Measurements from ENCODE around the gene HERPUD1.
A peak's percentile ranks its signal among the peaks of the same experiment; 100 is the strongest.

Gene HERPUD1

DNA sequence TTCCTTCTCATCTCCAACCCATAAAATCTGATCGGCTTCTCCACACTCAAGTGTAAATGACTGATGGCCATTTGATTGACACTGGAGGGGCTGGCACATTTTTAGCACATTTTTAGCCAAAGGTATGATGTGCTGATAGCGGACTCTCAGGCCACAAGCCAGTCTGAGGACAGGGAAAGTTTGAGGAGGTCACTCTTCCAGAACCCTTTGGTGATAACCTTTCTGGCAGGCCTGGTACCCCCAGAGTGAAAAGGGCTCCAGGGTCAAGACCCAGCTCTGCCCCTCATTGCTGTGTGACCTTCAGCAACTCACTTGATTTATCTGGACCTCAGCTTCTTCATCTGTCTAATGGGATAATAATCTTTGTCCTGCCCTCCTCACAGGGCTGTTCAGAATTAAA is 55.8 kb downstream of the HERPUD1 start:
- H3K9me3 ChIP-seq (ENCODE audit: insufficient read depth, low read depth, low read length): peaks cover 3% of the 10 kb centered on the region

DNA sequence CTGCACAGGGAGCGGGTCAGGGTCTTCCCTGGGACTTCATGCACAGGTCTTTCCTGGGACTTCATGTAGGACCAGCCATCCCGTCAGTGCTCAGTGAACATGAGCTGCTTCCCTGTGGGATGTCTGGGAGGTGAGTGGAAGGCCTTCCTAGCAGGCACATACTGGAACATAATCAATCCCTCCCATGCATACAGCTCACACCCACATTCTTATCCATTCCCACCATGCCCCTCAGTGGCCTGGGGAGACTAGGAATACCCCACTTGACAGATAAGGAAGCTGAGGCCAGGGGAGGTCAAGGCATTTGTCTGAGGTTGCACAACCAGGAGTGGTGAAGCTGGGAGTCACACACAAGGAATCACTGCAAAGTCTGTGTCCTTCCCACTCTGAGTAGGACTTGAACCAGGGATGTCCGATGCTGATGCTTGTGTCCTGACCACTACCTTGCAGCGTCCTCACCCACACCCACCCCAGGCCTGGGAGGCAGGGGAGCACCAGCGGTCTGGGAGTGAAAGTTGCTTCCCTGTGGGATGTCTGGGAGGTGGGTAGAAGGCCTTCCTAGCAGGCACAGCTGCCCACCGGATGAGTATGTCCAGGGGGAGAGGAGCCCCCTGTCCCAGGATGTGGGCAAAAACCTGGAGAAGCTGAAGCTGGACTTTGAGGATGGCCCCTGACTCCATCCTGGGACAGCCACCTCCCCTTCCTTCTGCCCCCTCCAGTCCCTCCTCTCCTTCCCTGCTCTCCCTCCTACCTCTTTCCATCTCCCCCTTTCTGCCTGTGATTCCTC is 56.4 kb downstream of the HERPUD1 start:
- Histone ChIP-seq H4K91ac (ENCODE audit: low read depth, low read length) (no peak overlapping the region), H2BK120ac (ENCODE audit: insufficient read depth, low read length, poor library complexity) (no peak overlapping the region), H3K36me3 (ENCODE audit: control insufficient read depth in 1 of 2, insufficient read depth in 2 of 2, low read length in 2 of 2) (no peaks in the 10 kb centered on the region), H3K23ac (ENCODE audit: low read length) (no peak overlapping the region), H3K4me2 (ENCODE audit: low read length) (no peak overlapping the region), H3K4ac (ENCODE audit: low read depth, low read length) (no peak overlapping the region), H3K27me3 (ENCODE audit: insufficient read depth, low read length) (peaks cover 32% of the 10 kb centered on the region), H3K27ac (ENCODE audit: low read depth, low read length) (no peak overlapping the region), H3K18ac (ENCODE audit: low read length) (no peak overlapping the region), H3K4me3 (ENCODE audit: low read depth, low read length) (no peak overlapping the region), H2AK5ac (ENCODE audit: low read length) (no peak overlapping the region), H3K79me2 (ENCODE audit: control insufficient read depth, insufficient read depth, low read length, poor library complexity) (no peaks in the 10 kb centered on the region), H2BK5ac (ENCODE audit: low read depth, low read length, poor library complexity) (no peak overlapping the region), H4K12ac (ENCODE audit: low read depth, low read length) (no peak overlapping the region), H3K4me1 (ENCODE audit: control insufficient read depth in 1 of 2, insufficient read depth in 2 of 2, low read length in 2 of 2) (peaks cover 2 to 6% of the 10 kb centered on the region in 2 experiments), H3K9ac (ENCODE audit: low read length) (no peak overlapping the region), H4K8ac (ENCODE audit: low read depth, low read length) (no peak overlapping the region), H2BK12ac (ENCODE audit: low read length) (no peak overlapping the region), H3K14ac (ENCODE audit: low read length) (no peak overlapping the region), H3K79me1 (ENCODE audit: low read length) (no peaks in the 10 kb centered on the region), H3K9me3 (ENCODE audit: insufficient read depth, low read depth, low read length) (peaks cover 3% of the 10 kb centered on the region), H2AFZ (ENCODE audit: insufficient read depth, low read length, poor library complexity) (no peak overlapping the region)
- no peak for DNase-seq
- WGBS (ENCODE audit: extremely low coverage, insufficient coverage, insufficient read length): no CpG with 5 or more reads among the region's 6 CpGs

More for the DNA sequence above, 55.8 kb downstream of the HERPUD1 start:
- no peak overlapping the region for H2BK5ac ChIP-seq (ENCODE audit: low read depth, low read length, poor library complexity)
- no peak overlapping the region for H3K9ac ChIP-seq (ENCODE audit: low read length)
- H3K18ac ChIP-seq (ENCODE audit: low read length): no peak overlapping the region
- H3K4me2 ChIP-seq (ENCODE audit: low read length): no peak overlapping the region
- no peak overlapping the region for H3K27ac ChIP-seq (ENCODE audit: low read depth, low read length)
- no CpG with 5 or more reads among the region's 2 CpGs for whole genome bisulfite sequencing (ENCODE audit: extremely low coverage, insufficient coverage, insufficient read length)
- no peak overlapping the region for H3K4me3 ChIP-seq (ENCODE audit: low read depth, low read length)
- no peak overlapping the region for H2AFZ ChIP-seq (ENCODE audit: insufficient read depth, low read length, poor library complexity)
- no peak overlapping the region for H4K8ac ChIP-seq (ENCODE audit: low read depth, low read length)
- peaks cover 2 to 6% of the 10 kb centered on the region in 2 experiments for H3K4me1 ChIP-seq (ENCODE audit: control insufficient read depth in 1 of 2, insufficient read depth in 2 of 2, low read length in 2 of 2)
- no peak overlapping the region for H2AK5ac ChIP-seq (ENCODE audit: low read length)
- H3K4ac ChIP-seq (ENCODE audit: low read depth, low read length): no peak overlapping the region
- H2BK120ac ChIP-seq (ENCODE audit: insufficient read depth, low read length, poor library complexity): no peak overlapping the region
- peaks cover 32% of the 10 kb centered on the region for H3K27me3 ChIP-seq (ENCODE audit: insufficient read depth, low read length)
- no peak overlapping the region for H2BK12ac ChIP-seq (ENCODE audit: low read length)
- H3K36me3 ChIP-seq (ENCODE audit: control insufficient read depth in 1 of 2, insufficient read depth in 2 of 2, low read length in 2 of 2): no peaks in the 10 kb centered on the region
- no peaks in the 10 kb centered on the region for H3K79me2 ChIP-seq (ENCODE audit: control insufficient read depth, insufficient read depth, low read length, poor library complexity)
- no peaks in the 10 kb centered on the region for H3K79me1 ChIP-seq (ENCODE audit: low read length)
- no peak overlapping the region for H3K23ac ChIP-seq (ENCODE audit: low read length)
- H4K91ac ChIP-seq (ENCODE audit: low read depth, low read length): no peak overlapping the region
- no peak for DNase-seq
- H4K12ac ChIP-seq (ENCODE audit: low read depth, low read length): no peak overlapping the region
- no peak overlapping the region for H3K14ac ChIP-seq (ENCODE audit: low read length)

DNA sequence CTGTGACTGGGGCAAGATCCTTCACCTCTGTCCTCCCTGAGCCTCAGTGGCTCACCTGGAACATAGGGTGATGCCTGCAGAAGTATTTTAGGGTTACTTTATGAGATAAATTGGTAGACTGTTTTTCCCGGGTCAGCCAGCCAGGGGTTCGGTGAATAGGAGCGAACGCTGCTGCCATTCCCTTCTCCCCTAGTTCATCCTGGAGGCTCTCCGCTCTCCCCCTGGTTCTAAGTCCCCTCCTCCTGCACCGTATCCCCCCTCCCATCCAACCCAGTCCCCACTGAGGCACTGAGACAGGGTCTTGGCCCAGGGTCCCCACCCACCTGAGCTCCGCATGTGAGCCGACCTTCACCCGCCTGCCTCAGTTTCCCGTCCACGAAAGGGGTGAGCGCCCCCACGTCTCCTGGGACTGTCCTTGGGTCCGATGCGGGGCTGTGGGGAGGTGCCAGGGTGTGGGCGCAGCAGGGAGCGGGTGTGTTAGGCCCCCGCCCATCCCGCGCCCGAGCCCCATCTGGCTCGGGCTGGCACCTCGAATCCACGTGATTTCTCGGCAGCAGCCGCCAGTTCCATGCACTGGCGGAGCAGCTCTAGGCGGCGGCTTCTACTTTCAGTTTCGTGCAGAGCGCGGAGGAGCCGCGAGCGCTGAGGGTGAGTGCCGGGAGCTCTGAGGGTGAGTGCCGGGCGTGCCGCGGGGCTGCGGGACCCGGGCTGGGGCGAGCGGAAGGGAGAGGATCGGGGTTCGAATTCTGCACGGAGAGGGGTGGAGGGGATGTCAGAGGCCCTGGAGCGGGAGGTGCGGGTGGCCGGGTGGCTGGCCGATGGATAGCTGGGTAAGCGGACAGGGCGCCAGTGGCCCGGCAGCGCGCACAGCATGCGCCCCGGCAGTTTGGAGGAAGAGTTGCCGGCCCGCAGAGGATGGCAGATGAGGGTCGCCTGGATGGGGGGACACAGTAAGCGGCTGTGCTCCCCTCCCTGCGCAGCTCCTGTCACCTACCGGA is 57.3 kb downstream of the HERPUD1 start, which contains the start of gene NLRC5:
NLRC5 (plus strand) TSS at position 610 of the 998 bp plus-strand sequence. CDS start 31,156 bp downstream, outside the sequence.
- H3K27me3 ChIP-seq (ENCODE audit: insufficient read depth, low read length): peaks cover 32% of the 10 kb centered on the region
- peak within 1 kb of the TSS; percentile 22 for H4K12ac ChIP-seq (ENCODE audit: low read depth, low read length)
- H3K18ac ChIP-seq (ENCODE audit: low read length): no peak within 1 kb of the TSS
- H2AK5ac ChIP-seq (ENCODE audit: low read length): no peak within 1 kb of the TSS
- H3K4me1 ChIP-seq (ENCODE audit: control insufficient read depth in 1 of 2, insufficient read depth in 2 of 2, low read length in 2 of 2): peaks cover 2 to 6% of the 10 kb centered on the region in 2 experiments
- peak within 1 kb of the TSS; percentile 79 for H3K4me2 ChIP-seq (ENCODE audit: low read length)
- peaks cover 3% of the 10 kb centered on the region for H3K9me3 ChIP-seq (ENCODE audit: insufficient read depth, low read depth, low read length)
- H3K79me1 ChIP-seq (ENCODE audit: low read length): no peaks in the 10 kb centered on the region
- H3K9ac ChIP-seq (ENCODE audit: low read length): no peak within 1 kb of the TSS
- no CpG with 5 or more reads among the region's 64 CpGs for WGBS (ENCODE audit: extremely low coverage, insufficient coverage, insufficient read length)
- H2BK120ac ChIP-seq (ENCODE audit: insufficient read depth, low read length, poor library complexity): no peak within 1 kb of the TSS
- H3K36me3 ChIP-seq (ENCODE audit: control insufficient read depth in 1 of 2, insufficient read depth in 2 of 2, low read length in 2 of 2): no peaks in the 10 kb centered on the region
- H2BK5ac ChIP-seq (ENCODE audit: low read depth, low read length, poor library complexity): no peak within 1 kb of the TSS
- H3K79me2 ChIP-seq (ENCODE audit: control insufficient read depth, insufficient read depth, low read length, poor library complexity): no peaks in the 10 kb centered on the region
- peak; percentile 76 to 86 for DNase-seq
- no peak within 1 kb of the TSS for H2BK12ac ChIP-seq (ENCODE audit: low read length)
- no peak within 1 kb of the TSS for H3K4ac ChIP-seq (ENCODE audit: low read depth, low read length)
- no peak within 1 kb of the TSS for H3K14ac ChIP-seq (ENCODE audit: low read length)
- peak within 1 kb of the TSS; percentile 45 for H3K4me3 ChIP-seq (ENCODE audit: low read depth, low read length)
- H4K8ac ChIP-seq (ENCODE audit: low read depth, low read length): no peak within 1 kb of the TSS
- H4K91ac ChIP-seq (ENCODE audit: low read depth, low read length): no peak within 1 kb of the TSS
- H2AFZ ChIP-seq (ENCODE audit: insufficient read depth, low read length, poor library complexity): no peak within 1 kb of the TSS
- no peak within 1 kb of the TSS for H3K23ac ChIP-seq (ENCODE audit: low read length)
- H3K27ac ChIP-seq (ENCODE audit: low read depth, low read length): no peak within 1 kb of the TSS

DNA sequence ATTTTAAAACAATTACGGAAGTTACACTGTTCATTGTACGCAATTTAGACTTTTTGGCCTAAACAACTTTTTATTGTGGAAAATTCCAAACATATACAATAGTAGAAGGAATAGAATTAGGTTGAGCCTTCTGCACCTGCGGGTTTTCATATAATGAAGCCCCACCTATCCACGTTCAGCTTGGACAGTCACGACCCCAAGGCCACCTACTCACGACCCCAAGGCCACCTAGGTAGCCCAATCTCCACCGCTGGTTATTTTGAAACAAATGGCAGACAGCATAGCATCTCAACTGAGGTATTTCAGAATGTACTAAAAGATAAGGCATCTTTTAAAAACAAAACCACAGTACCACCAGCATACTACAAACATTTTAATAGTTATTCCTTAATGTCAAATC is 58.0 kb downstream of the HERPUD1 start:
- no peak overlapping the region for H3K23ac ChIP-seq (ENCODE audit: low read length)

More for the DNA sequence above, 58.0 kb downstream of the HERPUD1 start:
- no peaks in the 10 kb centered on the region for H3K79me1 ChIP-seq (ENCODE audit: low read length)
- H2BK12ac ChIP-seq (ENCODE audit: low read length): no peak overlapping the region
- peaks cover 3% of the 10 kb centered on the region for H3K9me3 ChIP-seq (ENCODE audit: insufficient read depth, low read depth, low read length)
- no peak overlapping the region for H3K4ac ChIP-seq (ENCODE audit: low read depth, low read length)
- no peaks in the 10 kb centered on the region for H3K36me3 ChIP-seq (ENCODE audit: control insufficient read depth in 1 of 2, insufficient read depth in 2 of 2, low read length in 2 of 2)
- H4K91ac ChIP-seq (ENCODE audit: low read depth, low read length): no peak overlapping the region
- no peak overlapping the region for H2AFZ ChIP-seq (ENCODE audit: insufficient read depth, low read length, poor library complexity)
- H2AK5ac ChIP-seq (ENCODE audit: low read length): no peak overlapping the region
- no CpG with 5 or more reads among the region's 7 CpGs for WGBS (ENCODE audit: extremely low coverage, insufficient coverage, insufficient read length)
- H3K18ac ChIP-seq (ENCODE audit: low read length): no peak overlapping the region
- H3K9ac ChIP-seq (ENCODE audit: low read length): no peak overlapping the region
- H2BK5ac ChIP-seq (ENCODE audit: low read depth, low read length, poor library complexity): no peak overlapping the region
- no peak overlapping the region for H4K12ac ChIP-seq (ENCODE audit: low read depth, low read length)
- no peaks in the 10 kb centered on the region for H3K79me2 ChIP-seq (ENCODE audit: control insufficient read depth, insufficient read depth, low read length, poor library complexity)
- no peak overlapping the region for H2BK120ac ChIP-seq (ENCODE audit: insufficient read depth, low read length, poor library complexity)
- H3K27me3 ChIP-seq (ENCODE audit: insufficient read depth, low read length): peaks cover 32% of the 10 kb centered on the region
- peak overlapping the region; percentile 79 for H3K4me2 ChIP-seq (ENCODE audit: low read length)
- H3K4me3 ChIP-seq (ENCODE audit: low read depth, low read length): no peak overlapping the region
- DNase-seq: peak in 1 of 2 donors; percentile 35
- H3K27ac ChIP-seq (ENCODE audit: low read depth, low read length): no peak overlapping the region
- peaks cover 2 to 6% of the 10 kb centered on the region in 2 experiments for H3K4me1 ChIP-seq (ENCODE audit: control insufficient read depth in 1 of 2, insufficient read depth in 2 of 2, low read length in 2 of 2)
- no peak overlapping the region for H4K8ac ChIP-seq (ENCODE audit: low read depth, low read length)
- H3K14ac ChIP-seq (ENCODE audit: low read length): no peak overlapping the region

All from trophoblast cell (in vitro differentiated cells and primary cell).